ENCODE results near the gene RNF187. TPM values are rescaled to one million over a fixed set of nuclear protein-coding genes. Genes with fewer than 3 reads are reported as not detected.

The RNF187 gene
- total RNA-seq, 6 experiments from 2014 or later, result 110 to 143 (median 130) TPM

GRCh38 chr1:228462560-228462959 is 24.6 kb upstream of the RNF187 start:
- H3K27me3 Mint-ChIP-seq (ENCODE audit: insufficient read depth), result peaks cover 60% of the 10 kb centered on the region
- no peak overlapping the region for H3K27ac Mint-ChIP-seq
- TF ChIP-seq CTCF (IDR thresholded peaks at IDR 0.05), result no peak
- no peaks in the 10 kb centered on the region; the same call in 1 of the 2 replicates for H3K9me3 Mint-ChIP-seq
- DNase-seq, result no peak
- H3K4me1 Mint-ChIP-seq (ENCODE audit: low read depth), result peaks cover 26% of the 10 kb centered on the region
- H3K4me3 Mint-ChIP-seq, result no peak overlapping the region
- peaks cover 5% of the 10 kb centered on the region; the same call in 1 of the 2 replicates for H3K36me3 Mint-ChIP-seq (ENCODE audit: low read depth)

GRCh38 chr1:228463009-228463558 is 24.1 kb upstream of the RNF187 start:
- no peak for TF ChIP-seq CTCF (IDR thresholded peaks at IDR 0.05)
- H3K4me1 Mint-ChIP-seq (ENCODE audit: low read depth), result peaks cover 21% of the 10 kb centered on the region
- no peak overlapping the region for H3K4me3 Mint-ChIP-seq
- H3K36me3 Mint-ChIP-seq (ENCODE audit: low read depth), result peaks cover 5% of the 10 kb centered on the region; the same call in 1 of the 2 replicates
- peaks cover 55% of the 10 kb centered on the region for H3K27me3 Mint-ChIP-seq (ENCODE audit: insufficient read depth)
- H3K9me3 Mint-ChIP-seq, result no peaks in the 10 kb centered on the region; the same call in 1 of the 2 replicates
- no peak overlapping the region for H3K27ac Mint-ChIP-seq
- DNase-seq, result no peak

- Mint-ChIP-seq H3K4me1 (ENCODE audit: low read depth) (peaks cover 17% of the 10 kb centered on the region), H3K36me3 (ENCODE audit: low read depth) (peaks cover 5% of the 10 kb centered on the region; the same call in 1 of the 2 replicates), H3K4me3 (peak overlapping the region; percentile 55), H3K27ac (no peak overlapping the region), H3K9me3 (no peaks in the 10 kb centered on the region; the same call in 1 of the 2 replicates), H3K27me3 (ENCODE audit: insufficient read depth) (peaks cover 54% of the 10 kb centered on the region)
- no peak for DNase-seq
- TF ChIP-seq CTCF (IDR thresholded peaks at IDR 0.05), result no peak
Measured at GRCh38 chr1:228463559-228464455, 23.4 kb upstream of the RNF187 start.

- Mint-ChIP-seq H3K9me3 (no peaks in the 10 kb centered on the region; the same call in 1 of the 2 replicates), H3K4me1 (ENCODE audit: low read depth) (peaks cover 17% of the 10 kb centered on the region), H3K27me3 (ENCODE audit: insufficient read depth) (peaks cover 61% of the 10 kb centered on the region), H3K4me3 (peak overlapping the region; percentile 78), H3K27ac (no peak overlapping the region), H3K36me3 (ENCODE audit: low read depth) (peaks cover 5% of the 10 kb centered on the region; the same call in 1 of the 2 replicates)
- DNase-seq, result peak; percentile 37
- no peak for TF ChIP-seq CTCF (IDR thresholded peaks at IDR 0.05)
Measured at GRCh38 chr1:228464487-228464983, 22.6 kb upstream of the RNF187 start.

- no peaks in the 10 kb centered on the region; the same call in 1 of the 2 replicates for H3K9me3 Mint-ChIP-seq
- no peak for TF ChIP-seq CTCF (IDR thresholded peaks at IDR 0.05)
- H3K4me3 Mint-ChIP-seq, result peak overlapping the region; percentile 78
- H3K36me3 Mint-ChIP-seq (ENCODE audit: low read depth), result peaks cover 5% of the 10 kb centered on the region; the same call in 1 of the 2 replicates
- no peak overlapping the region for H3K27ac Mint-ChIP-seq
- DNase-seq, result no peak
- H3K4me1 Mint-ChIP-seq (ENCODE audit: low read depth), result peaks cover 17% of the 10 kb centered on the region
- peaks cover 65% of the 10 kb centered on the region for H3K27me3 Mint-ChIP-seq (ENCODE audit: insufficient read depth)
Measured at GRCh38 chr1:228465141-228465540, 22.0 kb upstream of the RNF187 start.

All from HFFc6 (cell line).